AG08395 (cell line): Measurements from ENCODE around the gene CHID1.

Source experiments
- DNase-seq: peaks from one replicate; pipeline ENCODE4 v3.0.0; 2012; ENCODE audit warnings: mixed read lengths, low spot score

The CHID1 gene

DNA sequence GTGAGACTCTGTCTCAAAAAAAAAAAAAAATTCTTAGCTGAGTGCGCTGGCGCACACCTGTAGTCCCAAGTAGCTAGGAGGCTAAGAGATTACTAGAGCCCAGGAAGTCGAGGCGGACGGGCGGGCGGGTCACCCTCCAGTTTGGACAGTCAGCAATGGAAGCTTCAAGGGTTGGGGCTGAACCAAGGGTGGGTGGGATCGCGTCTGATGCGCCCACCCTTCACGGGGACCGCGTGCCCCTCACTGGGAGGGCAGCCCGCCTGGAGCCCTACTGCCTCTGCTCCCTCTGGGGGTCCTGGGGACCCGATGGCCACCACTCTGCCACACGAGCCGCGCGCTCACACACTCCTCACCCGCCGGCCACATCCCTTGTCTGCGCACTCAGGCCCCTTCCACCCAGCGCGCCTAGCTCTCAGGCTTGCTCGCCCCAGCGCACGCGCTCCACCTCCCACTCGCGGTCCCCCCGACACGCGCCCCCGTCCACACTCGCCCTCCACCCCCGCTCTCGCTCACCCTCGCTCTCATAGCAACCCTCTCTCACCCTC is 494 bp downstream of the CHID1 start:
- DNase-seq, result peak; percentile 18

DNA sequence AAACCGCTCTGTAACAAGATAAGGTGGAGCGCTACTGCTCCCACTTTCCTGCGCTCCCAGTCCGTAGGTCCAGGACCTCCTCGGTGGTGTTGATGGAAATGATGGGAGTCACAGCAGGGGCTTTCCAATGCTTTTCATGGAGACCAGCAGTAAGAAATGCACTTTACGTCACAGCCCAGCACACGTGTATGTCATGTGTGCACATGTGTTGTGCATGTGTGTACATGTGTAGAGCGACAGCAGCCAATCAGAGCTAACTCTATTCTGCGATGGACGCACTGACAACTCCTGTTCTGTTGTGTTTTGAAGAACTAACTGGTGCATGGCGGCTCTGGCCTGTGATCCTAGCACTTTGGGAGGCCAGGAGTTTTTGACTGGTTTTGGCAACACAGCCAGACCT is 1.2 kb downstream of the CHID1 start:
- no peak for DNase-seq

DNA sequence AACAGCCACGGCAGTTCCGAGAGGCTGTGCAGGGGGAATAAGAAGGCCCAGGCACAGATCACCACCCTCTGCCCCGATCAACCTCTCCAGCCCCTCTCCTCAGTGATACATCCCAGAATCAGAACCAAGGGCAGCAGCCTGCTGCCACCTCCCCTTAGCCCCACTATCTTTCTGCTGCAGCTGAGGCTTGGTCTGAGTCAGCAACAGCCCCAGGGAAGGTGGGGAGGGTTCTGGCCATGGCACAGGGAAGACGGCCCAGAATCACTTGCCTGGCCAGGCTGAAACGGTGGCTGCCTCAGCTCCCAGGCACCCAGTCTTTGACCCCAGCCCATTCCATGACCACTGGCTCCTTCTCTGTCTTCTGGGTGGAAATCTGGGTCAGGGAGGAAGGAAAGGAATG is 2.3 kb downstream of the CHID1 start:
- no peak for DNase-seq

DNA sequence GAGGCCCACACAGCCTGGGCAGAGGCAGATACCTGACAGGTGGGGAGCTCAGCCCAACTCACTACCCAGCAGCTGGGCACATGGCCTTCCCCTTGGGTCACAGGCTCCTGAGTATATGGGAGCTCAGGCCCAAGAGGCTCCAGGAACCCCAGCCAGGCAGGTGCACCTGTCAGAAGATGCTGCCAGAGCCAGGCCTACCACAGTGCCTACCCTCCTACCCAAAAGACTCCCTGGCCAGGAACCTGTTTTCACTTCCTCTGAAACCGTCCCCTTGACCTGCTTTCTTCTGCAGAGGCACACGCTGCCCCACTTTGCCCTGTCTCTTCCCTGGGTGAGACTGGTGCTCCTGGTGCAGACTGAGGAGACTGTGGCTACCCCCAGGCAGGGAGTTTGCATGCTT is 2.9 kb downstream of the CHID1 start:
- DNase-seq, result no peak

DNA sequence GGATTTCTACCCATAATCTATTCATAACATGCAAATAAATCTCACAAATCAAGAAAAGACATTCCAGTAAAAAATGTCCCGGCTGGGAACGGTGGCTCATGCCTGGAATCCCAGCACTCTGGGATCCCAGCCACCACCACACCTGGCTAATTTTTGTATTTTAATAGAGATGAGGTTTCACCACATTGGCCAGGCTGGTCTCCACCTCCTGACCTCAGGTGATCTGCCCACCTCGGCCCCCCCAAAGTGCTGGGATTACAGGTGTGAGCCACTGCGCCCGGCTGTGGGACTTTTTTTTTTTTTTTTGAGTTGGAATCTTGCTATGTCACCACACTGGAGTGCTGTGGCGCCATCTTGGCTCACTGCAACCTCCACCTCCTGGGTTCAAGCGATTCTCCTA is 4.7 kb downstream of the CHID1 start:
- no peak for DNase-seq

DNA sequence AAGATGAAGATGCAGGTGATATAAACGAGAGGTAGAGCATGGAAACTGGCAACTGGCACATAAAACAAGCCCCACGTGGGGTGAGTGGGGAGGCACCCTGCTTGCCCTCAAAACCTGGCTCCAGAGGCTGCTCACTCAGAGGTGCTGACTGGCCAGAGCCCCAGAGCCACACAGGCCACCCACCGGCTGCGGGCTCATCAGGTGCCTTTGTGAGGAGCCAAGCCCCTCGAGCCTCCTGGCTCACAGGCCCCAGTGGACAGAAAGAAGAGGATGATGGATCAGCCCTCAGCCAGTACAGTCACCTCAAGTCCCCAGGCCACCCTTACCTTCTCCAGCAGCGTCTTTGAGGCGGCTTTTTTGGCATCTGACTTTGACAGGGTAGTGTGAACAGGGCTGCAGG is 6.2 kb downstream of the CHID1 start:
- no peak for DNase-seq

DNA sequence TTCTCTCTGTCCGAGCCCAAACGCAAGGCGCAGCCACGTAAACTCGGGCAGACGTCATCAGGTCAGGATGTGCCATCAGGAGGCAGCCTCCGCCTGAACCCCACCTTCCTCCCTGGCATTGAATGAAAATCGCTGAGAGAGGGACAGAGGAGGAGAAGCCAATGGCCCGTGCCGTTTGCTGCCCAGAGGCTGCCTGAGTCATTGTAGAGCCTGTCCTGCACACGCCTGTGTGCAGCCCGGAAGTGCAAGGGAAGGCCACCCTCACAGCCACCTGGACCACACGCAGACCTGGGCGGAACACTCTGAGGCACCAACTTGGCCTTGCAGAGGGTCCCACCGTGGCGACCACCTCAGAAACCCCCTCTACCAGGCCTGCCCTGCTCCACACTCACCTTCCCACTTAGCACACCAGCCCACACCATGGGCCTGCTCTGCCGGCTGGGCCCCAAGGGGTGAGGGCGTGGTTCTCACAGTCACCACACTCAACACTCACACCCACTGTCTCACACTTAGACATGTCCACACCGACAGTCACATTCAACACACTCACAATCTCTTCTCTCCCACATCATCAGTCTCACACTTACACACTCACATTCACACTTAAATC is 9.1 kb downstream of the CHID1 start:
- no peak for DNase-seq

DNA sequence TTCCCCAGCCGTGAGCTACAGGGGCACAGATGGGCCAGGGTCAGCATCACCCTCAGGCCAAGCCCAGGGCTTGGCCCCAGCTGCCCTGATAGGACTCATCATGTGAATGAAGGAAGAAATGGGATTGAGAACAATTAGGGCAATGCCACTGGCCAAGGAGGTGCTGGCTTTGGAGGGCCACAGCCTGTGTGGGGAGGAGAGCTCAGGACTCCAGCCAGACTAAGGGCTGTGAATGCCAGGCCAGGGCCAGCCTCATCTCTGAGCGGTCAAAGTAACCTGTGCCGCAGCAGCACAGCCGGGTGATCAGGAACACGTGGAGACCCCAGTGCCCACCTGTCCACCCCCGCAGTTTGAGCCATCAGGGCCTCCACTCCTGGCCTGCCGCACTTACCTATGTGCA is 10.1 kb downstream of the CHID1 start:
- DNase-seq, result no peak

DNA sequence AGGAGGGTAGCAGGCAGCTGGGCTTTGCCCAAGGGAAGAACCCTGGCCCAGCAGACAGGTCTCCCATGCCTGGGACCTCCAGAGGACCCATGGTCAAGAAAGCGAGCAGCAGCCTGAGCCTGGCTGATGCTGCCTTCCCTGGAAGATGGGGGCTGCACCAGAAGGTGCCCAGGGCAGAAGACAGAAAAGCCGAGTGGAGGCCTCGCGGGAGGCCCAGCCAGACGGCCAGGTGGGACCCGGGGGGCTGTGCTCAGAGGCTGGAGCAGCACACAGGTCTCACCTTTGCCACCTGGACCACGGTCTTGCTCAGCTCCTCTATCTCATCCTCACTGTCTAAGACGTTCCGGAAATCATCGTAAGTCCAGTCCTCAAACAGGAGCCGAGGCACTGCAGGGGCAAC is 10.9 kb downstream of the CHID1 start:
- DNase-seq, result no peak

DNA sequence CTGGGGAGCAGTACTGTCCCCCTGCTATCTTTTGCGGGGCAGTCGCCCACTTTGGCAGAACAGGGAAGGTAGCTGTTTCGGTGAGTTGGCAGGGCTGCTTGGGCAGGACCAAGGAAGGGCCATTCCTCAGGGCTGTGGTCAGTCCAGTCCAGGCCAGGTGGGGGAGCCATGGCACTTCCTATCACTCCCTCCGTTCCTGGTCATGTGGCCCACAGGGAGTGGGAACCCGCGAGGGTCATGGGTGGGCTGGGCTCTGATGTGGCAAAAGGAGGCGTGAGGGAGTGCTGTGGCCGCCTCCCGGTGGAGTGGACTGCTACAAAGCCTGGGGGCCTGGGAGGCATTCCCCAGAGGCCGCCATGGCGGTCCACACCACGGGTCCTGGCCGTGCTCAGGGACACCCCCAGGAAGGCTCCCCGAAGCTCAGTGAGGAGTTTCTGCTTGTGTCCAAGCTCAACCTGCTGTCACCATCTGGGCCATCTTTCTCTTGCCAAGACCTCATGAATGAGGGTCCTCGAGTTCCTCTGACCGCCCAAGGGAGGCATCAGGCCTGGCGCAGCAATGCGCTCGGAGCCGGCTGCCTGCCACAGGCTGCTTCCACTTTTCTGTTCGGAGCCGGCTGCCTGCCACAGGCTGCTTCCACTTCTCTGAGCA is 11.9 kb downstream of the CHID1 start:
- peak; percentile 35 for DNase-seq

DNA sequence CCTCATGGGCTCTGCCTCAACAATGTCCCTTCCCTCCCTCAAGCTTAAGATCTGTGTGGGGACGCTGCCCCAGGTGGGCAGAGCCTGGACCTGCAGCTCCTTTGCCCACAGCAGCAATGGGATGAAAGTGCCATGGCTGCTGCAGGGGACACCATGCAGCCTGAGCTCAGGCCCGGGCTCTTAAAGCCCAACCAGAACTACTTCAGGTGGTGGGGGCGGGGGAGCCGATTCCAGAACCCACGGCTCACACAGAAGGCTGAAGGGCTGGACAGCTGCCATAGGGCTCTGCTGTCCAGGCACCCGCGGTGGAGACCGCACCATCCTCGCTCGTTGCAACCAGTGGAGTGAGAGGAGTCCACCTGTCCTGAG is 12.5 kb downstream of the CHID1 start:
- peak; percentile 11 for DNase-seq

DNA sequence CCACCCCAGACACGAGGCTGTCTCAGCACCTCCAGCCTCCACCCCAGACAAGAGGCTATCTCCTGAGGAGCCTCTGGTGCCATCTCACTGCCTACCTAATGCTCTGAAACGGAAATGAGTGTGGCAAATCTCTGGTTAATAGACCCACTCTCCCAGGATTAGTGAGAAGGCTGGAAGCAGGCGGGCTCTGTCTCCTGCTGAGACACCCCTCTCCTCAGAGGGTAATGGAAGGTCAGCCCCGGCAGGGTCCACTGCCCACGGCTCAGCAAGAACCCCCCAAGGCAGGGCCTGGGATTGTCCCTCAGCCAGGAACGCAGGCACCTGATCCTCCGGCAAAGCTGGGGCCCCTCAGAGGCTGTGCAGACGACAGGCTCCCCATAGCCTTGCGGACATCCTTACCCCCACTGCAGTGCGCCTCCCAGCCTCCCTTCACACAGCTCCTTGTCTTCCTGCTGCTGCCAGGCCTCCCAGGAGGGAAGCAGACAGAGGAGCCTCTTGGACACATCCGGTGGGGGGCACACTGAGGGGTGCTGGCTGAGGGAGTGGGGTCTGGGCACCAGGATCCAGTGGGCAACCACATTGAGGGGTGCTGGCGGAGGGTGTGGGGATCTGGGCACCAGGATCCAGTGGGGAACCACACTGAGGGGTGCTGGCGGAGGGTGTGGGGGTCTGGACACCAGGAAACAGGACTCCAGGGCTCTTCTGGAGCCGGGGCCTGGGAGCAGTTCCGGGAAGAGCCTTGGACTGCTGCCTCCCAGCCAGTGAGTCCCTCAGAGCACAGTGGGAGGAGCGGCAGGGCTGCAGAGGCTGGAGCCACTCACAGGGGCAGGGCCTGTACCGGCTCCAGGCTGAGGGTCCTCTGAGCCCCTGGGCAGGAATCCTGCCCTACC is 13.1 kb downstream of the CHID1 start:
- DNase-seq, result no peak

DNA sequence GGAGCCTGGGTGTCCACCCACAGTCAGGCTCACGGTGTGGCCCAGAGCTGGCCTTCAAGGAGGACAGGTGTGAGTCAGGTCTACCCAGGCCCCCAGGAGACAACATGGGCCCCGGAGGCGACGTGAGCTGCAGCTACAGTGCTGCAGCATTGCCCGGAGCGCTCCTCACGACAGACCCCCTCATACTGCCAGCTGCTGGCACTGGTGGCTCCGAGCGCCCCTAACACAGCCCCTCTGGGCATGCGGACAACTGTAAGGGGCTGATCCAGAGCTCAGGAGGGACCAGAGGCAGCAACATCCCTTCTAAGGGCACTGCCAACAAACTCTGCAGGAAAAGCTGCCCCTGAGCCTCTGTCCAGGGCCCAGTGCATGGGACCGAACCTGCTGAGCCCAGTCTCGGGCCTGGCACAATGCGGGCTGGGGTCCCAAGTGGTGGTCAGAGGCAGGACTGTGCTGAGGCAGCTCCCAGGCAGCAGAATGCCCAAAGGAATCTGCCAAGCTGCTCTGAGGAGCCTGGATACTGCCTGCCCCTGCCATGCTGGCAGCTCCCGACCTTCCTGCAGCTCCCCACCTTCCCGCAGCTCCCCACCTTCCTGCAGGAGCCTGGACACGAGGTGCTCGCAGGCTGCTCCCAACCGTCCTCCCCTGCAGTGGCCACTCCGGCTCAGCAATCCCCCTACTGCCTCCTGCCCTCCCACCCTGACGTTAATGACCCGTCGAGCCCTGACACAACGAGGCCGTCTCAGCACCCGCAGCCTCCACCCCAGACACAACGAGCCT is 15.1 kb downstream of the CHID1 start:
- no peak for DNase-seq

DNA sequence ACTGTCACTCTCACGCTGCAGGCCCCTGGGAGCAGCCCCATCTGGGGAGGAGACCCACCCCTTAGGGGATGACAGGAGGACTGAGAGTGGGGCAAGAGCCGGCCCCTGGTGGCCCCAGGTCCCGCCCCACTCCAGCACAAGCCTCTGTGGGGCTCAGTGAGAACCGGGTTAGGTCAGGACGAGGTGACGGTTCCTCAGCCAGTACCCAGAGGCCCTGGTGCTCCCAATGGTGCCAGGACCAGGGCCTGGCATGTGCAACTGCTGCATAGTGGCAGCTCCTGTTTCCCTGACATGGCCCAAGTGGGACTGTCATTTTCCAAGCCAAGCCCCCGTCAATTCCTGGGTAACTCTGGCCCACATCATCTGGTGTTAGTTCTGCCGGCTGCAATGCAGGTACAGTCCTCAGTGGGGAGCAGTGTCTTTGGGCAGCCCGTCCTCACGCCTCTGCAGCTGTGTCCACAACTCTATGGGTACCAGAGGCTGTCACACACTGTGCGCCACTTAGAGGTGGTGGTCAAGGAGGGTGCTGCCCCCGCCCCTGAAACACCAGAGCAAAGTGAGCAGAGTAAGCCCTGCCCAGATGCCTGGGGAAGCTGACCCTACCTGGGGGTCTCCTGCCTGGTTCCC is 15.9 kb downstream of the CHID1 start:
- DNase-seq, result no peak

DNA sequence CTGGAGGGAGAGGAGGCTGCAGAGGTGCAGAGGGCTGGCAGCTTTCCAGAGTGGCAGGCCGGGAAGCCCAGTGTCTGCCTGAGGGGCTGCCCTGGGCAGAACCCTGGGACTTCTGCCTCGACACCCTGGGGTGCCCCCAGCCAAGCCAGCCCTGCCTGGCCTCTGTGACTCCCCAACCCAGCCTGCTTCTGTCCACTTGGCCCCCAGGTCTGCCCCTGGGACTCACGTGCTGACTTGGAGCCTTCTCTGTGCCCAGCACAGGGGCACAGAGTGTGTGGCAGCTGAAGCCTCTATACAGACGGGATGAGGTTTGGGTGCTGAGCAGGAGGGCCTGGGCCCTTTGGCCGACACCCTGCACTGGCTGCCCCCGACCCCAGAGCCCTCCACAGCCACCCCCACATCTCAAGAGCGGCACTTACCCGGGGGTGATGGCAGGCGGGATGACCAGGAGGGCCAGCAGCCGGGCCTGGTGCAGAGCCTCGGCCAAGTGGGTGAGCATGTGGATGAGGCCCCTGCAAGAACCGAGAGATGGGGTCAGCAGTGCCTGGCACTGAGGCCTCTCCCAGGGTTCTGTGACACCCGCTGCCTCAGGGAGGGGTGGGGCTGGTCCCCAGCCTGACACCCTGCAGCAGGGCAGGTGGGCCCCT is 17.5 kb downstream of the CHID1 start:
- DNase-seq, result no peak

DNA sequence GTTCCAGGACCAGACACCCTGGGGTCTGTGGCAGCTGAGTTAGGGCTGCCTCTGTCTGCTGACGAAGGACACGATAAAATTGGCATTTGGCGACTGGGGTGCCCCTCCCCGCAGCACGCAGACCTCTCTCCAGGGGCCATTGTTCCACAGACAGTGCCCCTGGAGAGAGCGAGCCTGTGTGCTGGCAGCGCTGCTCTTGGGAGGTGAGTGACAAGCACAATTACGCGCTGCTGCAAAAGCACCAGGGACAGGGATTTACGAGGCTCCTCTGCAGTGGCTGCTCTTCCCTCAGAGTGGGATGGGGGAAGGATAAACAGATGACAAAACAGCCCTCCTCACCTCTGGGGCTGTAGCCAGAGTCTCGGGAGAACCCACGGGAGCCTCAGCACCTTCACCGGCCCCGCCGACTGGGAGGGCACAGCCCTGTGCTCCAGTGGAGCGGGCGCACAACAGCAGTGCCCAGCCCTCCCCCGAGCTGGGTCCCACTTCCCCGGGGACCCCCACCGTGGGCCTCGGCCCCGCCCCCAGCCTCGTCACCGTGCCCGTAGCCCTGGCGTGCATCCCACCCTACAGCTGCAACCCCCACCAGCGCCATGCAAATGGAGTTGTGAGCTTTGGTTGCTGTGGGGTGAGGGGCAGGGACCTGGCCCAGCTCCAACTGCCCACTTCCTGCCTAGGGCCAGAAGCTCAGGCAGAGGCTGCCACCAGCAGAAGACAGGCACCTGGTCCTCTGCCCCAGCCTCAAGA is 19.6 kb downstream of the CHID1 start:
- no peak for DNase-seq

DNA sequence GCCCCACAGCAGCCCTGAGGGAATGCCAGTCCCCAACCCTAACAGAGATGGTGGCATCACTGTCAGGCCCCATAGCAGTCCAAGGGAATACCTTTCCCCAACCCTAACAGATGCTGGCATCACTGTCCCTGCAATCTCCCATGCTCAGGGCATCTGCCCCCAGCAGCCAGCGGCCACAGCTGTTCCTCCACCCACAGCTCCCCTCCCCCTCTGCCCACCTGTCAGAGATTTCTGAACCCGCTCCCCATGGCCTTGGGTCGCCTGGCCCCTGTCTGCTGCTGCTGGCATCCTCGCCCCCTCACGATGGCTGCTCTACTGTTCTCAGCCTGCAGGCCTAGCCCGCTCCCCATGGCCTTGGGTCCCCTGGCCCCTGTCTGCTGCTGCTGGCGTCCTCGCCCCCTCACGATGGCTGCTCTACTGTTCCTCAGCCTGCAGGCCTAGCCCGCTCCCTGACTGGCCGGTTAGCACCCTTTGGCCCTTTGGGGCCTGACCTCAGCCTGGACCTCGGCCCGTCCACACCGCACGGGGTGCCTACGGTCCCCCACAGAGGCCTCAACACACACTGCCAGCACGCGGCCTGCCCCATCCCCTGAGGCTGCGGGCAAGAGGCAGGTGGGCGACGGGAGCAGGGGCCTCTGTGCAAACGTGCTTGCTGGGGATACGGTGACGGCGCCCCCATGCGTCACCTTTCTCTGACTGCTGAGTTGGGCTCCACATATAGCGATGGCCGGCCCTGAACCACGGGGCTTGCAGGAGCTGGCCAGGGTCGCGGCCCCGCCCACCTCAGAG is 20.7 kb downstream of the CHID1 start:
- DNase-seq, result no peak

DNA sequence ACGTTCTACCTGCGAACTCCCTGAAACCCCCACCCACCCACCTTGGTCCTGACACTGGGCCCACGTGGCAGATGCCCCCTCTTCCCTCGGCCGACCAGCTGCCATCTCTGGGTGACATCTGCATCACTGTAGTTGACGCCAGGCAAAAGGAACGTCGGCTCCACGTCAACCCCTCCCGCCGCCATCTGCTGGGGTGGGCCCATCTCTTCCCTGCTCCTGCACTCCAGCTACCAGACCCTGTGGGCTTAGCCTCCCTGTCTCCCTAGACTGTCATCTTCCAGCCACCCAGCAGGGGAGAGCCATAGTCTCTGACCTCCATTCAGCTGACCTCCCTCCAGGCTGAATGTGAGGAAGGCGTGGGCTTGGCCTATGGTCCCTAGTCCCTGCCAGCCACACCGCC is 21.4 kb downstream of the CHID1 start:
- DNase-seq, result no peak

DNA sequence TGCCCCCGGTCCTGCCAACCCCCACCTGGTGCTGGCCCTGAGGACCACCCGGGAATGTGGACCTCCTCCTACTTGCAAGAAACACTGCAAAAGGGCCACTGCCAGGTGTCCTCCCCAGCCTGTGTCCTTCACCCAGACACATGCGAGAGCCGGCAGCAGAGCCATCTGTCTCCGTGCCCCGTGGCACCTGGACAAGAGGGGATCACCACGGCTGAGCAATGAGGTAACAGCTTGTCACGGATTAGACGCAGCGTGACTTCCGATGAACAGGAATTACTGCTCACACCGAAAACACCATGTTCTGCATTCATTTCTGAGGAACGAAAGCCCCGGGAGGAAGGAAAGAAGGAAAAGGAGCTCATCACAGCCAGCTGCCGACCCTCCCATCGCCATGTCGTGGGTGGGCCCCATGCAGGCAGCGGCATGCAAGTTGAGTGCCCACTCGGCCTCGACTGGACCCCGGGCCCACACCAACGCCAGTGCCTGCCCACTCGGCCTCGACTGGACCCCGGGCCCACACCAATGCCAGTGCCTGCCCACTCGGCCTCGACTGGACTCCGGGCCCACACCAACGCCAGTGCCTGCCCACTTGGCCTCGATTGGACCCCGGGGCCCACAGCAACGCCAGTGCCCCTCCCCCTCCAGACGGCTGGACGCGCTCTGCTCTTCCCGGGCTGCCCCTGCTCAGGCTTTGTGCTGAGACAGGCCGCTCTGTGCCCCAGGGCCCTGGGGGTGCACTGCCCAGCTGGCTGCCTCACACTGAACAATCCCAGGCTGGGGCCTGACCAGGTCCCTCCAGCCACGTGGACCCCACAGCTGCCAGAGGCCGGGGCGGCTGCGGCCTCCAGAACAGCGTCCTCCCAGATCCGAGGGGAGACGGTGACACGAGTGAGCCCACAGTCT is 22.0 kb downstream of the CHID1 start:
- DNase-seq, result no peak
